Measurements from ENCODE around the gene ERCC6L2.

- no peak for TF ChIP-seq CTCF (IDR thresholded peaks at IDR 0.05; ENCODE audit: low read length)
- TF ChIP-seq EZH2 (IDR thresholded peaks at IDR 0.05; ENCODE audit: borderline replicate concordance, low read length): no peak
Measured at GRCh38 chr9:95999390-95999789, 123.9 kb downstream of the ERCC6L2 start.

Data from OCI-LY1 (cell line).